GM03348 (cell line): ENCODE results near the gene KATNAL2.
A peak's percentile ranks its signal among the peaks of the same experiment; 100 is the strongest.

ENCODE experiments used
- DNase-seq: peaks from one replicate; pipeline ENCODE4 v3.0.0; 2012; ENCODE audit warnings: low spot score

Gene KATNAL2

GRCh38 chr18:46917108-46917802 is at the start of gene KATNAL2, which contains the start of gene PIAS2:
TSS of gene KATNAL2 (plus strand) at chr18:46917602. CDS start at chr18:46946873, 29,271 bp downstream.
TSS of gene PIAS2 (minus strand) at chr18:46917507. CDS start at chr18:46917345, 162 bp downstream.
- peak; percentile 95 for DNase-seq

- DNase-seq, result no peak
Observed at GRCh38 chr18:46868169-46868921, 49.1 kb upstream of the KATNAL2 start.

- DNase-seq, result no peak
Observed at GRCh38 chr18:46877329-46877987, 39.9 kb upstream of the KATNAL2 start.

- no peak for DNase-seq
Observed at GRCh38 chr18:46883180-46883579, 34.2 kb upstream of the KATNAL2 start.

- DNase-seq, result no peak
Observed at GRCh38 chr18:46886893-46887292, 30.5 kb upstream of the KATNAL2 start.

- DNase-seq, result no peak
Observed at GRCh38 chr18:46888965-46889364, 28.4 kb upstream of the KATNAL2 start.

GRCh38 chr18:46891742-46892214 is 25.6 kb upstream of the KATNAL2 start:
- no peak for DNase-seq

GRCh38 chr18:46892842-46893241 is 24.6 kb upstream of the KATNAL2 start:
- DNase-seq, result no peak

- no peak for DNase-seq
Observed at GRCh38 chr18:46893360-46893759, 24.0 kb upstream of the KATNAL2 start.

- DNase-seq, result no peak
Observed at GRCh38 chr18:46894124-46894523, 23.3 kb upstream of the KATNAL2 start.

GRCh38 chr18:46899274-46899948 is 18.0 kb upstream of the KATNAL2 start:
- DNase-seq, result no peak

- no peak for DNase-seq
Observed at GRCh38 chr18:46903406-46903805, 14.0 kb upstream of the KATNAL2 start.

- DNase-seq, result no peak
Observed at GRCh38 chr18:46909497-46909896, 7.9 kb upstream of the KATNAL2 start.

GRCh38 chr18:46910856-46911255 is 6.5 kb upstream of the KATNAL2 start:
- DNase-seq, result no peak

- no peak for DNase-seq
Observed at GRCh38 chr18:46915800-46916550, 1.4 kb upstream of the KATNAL2 start.

GRCh38 chr18:46916551-46917107 is 773 bp upstream of the KATNAL2 start:
- no peak for DNase-seq

- DNase-seq, result peak; percentile 39
Observed at GRCh38 chr18:46917803-46918600, 600 bp downstream of the KATNAL2 start.

- no peak for DNase-seq
Observed at GRCh38 chr18:46920067-46920466, 2.7 kb downstream of the KATNAL2 start.

- DNase-seq, result no peak
Observed at GRCh38 chr18:46920653-46921052, 3.3 kb downstream of the KATNAL2 start.

- DNase-seq, result peak; percentile 57
Observed at GRCh38 chr18:46939337-46939963, 22.0 kb downstream of the KATNAL2 start.
